ENCODE data around the gene VLDLR.

The VLDLR gene

GRCh38 chr9:2641033-2641432 lies 19.4 kb downstream of the VLDLR start:
- H3K36me3 ChIP-seq = peaks cover 15 to 42% (median 33%) of the 10 kb centered on the region in 3 donors
- no peaks in the 10 kb centered on the region for H3K9me3 ChIP-seq
- intact Hi-C loops (cut with DNase I; ENCODE audit: low total_unique reads) = no loop called here
- no peak overlapping the region for H3K27ac ChIP-seq
- no peaks in the 10 kb centered on the region for H3K27me3 ChIP-seq
- no peak for TF ChIP-seq CTCF (IDR thresholded peaks at IDR 0.05)
- DNase-seq = no peak
- H3K4me1 ChIP-seq = no peaks in the 10 kb centered on the region
- no peak overlapping the region for H3K4me3 ChIP-seq

GRCh38 chr9:2642068-2642467 lies 20.5 kb downstream of the VLDLR start:
- no peaks in the 10 kb centered on the region for H3K9me3 ChIP-seq
- no peak for DNase-seq
- H3K27ac ChIP-seq = no peak overlapping the region
- peaks cover 24 to 53% (median 39%) of the 10 kb centered on the region in 3 donors for H3K36me3 ChIP-seq
- H3K4me3 ChIP-seq = no peak overlapping the region
- TF ChIP-seq CTCF (IDR thresholded peaks at IDR 0.05) = no peak
- no peaks in the 10 kb centered on the region for H3K4me1 ChIP-seq
- intact Hi-C loops (cut with DNase I; ENCODE audit: low total_unique reads) = no loop called here
- H3K27me3 ChIP-seq = no peaks in the 10 kb centered on the region

- Histone ChIP-seq H3K4me3 (no peak overlapping the region), H3K27me3 (no peaks in the 10 kb centered on the region), H3K9me3 (no peaks in the 10 kb centered on the region), H3K36me3 (peaks cover 59 to 86% (median 74%) of the 10 kb centered on the region in 3 donors), H3K4me1 (no peaks in the 10 kb centered on the region), H3K27ac (no peak overlapping the region)
- intact Hi-C loops (cut with DNase I; ENCODE audit: low total_unique reads) = no loop called here
- TF ChIP-seq CTCF (IDR thresholded peaks at IDR 0.05) = no peak
- no peak for DNase-seq
These were observed 24.0 kb downstream of the VLDLR start for GRCh38 chr9:2645569-2645968.

GRCh38 chr9:2655411-2655901 lies 33.9 kb downstream of the VLDLR start:
- Histone ChIP-seq H3K36me3 (peaks cover 36 to 42% (median 38%) of the 10 kb centered on the region in 3 donors), H3K4me3 (no peak overlapping the region), H3K27me3 (no peaks in the 10 kb centered on the region), H3K4me1 (peaks cover 0 to 13% (median 0%) of the 10 kb centered on the region in 4 donors), H3K9me3 (no peaks in the 10 kb centered on the region), H3K27ac (peak overlapping the region; percentile 21 to 33)
- intact Hi-C loops (cut with DNase I; ENCODE audit: low total_unique reads) = no loop called here
- TF ChIP-seq CTCF (IDR thresholded peaks at IDR 0.05) = no peak
- DNase-seq = no peak

GRCh38 chr9:2657427-2657826 lies 35.8 kb downstream of the VLDLR start:
- TF ChIP-seq CTCF (IDR thresholded peaks at IDR 0.05) = no peak
- H3K36me3 ChIP-seq = peaks cover 17 to 22% (median 20%) of the 10 kb centered on the region in 3 donors
- intact Hi-C loops (cut with DNase I; ENCODE audit: low total_unique reads) = no loop called here
- H3K9me3 ChIP-seq = no peaks in the 10 kb centered on the region
- DNase-seq = no peak
- H3K27me3 ChIP-seq = no peaks in the 10 kb centered on the region
- H3K27ac ChIP-seq = no peak overlapping the region
- H3K4me3 ChIP-seq = no peak overlapping the region
- H3K4me1 ChIP-seq = peaks cover 0 to 13% (median 0%) of the 10 kb centered on the region in 4 donors

GRCh38 chr9:2662496-2662895 lies 40.9 kb downstream of the VLDLR start:
- no peaks in the 10 kb centered on the region for H3K36me3 ChIP-seq
- H3K27ac ChIP-seq = no peak overlapping the region
- DNase-seq = no peak
- no peaks in the 10 kb centered on the region for H3K9me3 ChIP-seq
- peaks cover 0 to 12% (median 2%) of the 10 kb centered on the region in 4 donors for H3K4me1 ChIP-seq
- TF ChIP-seq CTCF (IDR thresholded peaks at IDR 0.05) = no peak
- H3K27me3 ChIP-seq = no peaks in the 10 kb centered on the region
- no peak overlapping the region for H3K4me3 ChIP-seq
- intact Hi-C loops (cut with DNase I; ENCODE audit: low total_unique reads) = no loop called here
